NCI-H2029 treated with DMSO at 0.1 percent for 48 hours (cell line): Measurements from ENCODE around the gene NDNF.

Experiments used
- DNase-seq: peaks from one replicate; lab custom pipeline; 2025; lab: John Stamatoyannopoulos, UW

NDNF gene

DNA sequence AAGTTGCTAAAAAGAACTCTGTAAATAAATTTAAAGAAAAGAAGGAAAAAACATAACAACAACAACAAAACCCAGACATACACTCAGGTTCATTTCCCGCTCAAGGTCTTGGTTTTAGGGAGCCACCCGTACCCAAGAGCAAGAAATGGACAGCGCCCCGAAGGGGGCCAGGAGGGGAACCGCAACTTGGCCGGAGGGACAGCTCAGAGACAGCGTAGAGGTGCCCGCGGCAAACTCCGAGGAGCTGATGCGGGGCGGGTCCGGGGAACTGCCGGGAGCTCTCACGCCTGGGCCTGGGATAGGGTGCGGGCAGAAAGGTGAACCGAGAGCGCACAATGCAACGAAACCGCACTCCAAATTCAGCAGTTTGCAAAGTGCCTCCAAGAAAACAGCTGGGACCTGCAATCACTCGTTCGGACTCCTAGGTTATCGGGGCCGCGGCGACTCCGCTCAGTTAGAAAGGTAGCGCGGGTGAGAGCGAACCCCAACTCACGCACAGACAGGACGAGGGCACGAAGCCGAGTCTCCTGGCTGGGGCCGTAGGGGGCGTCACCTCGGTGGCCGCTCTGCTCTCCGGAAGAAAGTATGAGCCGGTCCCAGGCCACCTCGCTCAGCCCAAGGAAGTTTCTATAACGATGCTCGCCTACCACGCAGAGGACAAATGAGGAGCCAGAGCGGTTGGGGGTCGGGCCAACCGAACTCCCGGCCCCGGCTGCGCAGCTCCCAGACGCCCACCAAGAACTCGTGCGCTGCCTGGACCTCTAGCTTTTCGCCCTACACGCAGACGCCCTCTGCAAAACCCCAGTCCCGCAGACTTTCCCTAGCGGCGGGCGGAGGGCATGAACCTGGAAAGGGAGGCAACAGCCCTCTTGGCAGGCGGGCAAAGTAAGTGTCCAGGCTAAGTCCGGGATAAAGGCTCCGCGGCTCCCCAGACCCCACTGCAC is 1.4 kb downstream of the NDNF start:
- DNase-seq = no peak

DNA sequence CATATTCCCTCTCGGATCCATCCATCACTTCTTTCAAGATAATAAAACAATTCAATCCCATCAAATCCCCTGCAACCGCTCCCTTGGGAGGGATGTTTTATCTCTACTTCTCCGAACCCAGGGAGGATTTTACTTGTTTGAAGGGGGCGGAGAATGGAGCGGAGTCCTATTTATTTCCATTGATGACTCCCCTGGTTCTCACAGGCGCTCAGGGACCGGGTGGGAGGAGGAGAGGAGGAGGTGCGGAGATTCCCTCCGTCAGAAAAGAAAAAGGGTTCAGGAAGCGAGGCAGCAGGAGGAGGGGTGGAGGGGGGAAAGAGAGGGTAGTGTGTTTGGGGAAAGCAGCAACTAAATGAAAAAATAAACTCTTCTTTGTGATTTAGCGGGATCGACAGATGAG is 2.1 kb downstream of the NDNF start:
- DNase-seq = no peak

DNA sequence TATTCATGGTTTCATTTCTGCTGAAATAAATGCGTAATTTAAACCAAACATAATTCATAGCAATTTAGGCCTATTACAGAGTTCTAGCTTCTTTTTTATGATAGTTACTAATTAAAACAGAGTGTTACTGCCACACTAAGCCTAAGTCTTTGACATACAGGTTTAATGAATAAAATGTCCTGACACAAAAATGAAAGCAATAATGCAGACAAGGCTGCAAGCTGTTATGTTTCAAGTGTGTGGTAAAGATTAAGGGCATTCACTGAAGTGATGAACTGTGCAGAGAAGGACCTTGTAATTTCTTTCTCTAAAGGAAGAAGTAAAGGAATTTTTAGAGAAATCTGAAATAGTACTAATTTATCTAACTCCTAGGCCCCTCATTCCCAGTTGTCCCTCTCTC is 2.9 kb downstream of the NDNF start:
- DNase-seq = no peak

DNA sequence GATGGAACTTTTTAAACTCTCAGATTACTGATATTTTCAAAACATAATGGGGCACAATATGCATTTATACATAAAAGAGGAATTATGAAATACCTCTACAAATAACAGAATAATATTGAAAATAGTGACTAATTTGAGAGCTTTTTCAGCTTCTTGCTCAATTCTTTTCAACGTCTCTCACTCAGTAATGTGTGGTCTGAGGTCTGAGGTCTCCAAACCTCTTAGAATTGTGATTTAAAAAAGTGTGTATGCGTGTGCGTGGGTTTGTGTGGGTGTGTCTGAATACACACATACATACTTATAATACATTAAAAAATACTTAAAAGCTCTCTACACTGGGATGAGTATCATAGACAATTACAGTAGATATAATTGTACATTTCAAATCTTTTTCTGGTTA is 7.9 kb downstream of the NDNF start:
- DNase-seq = no peak

DNA sequence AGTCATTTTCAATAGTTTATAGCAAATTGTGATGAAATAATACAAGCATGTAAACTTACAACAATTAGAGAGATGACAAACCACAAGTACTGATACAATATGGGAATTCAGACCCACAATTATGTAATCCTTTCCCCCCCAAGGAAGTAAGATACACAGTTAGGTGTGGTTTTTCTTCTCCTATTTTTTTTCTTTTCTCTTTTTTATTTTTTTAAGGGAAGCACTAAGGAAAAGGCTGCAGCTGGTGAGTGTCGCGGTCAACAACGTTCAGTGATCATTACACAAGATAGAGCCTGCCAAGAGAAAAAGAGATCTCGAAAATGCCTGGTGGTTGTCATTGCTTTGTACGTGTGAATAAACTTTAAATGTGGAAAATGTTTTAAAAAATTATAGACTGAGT is 9.8 kb downstream of the NDNF start:
- DNase-seq = no peak

DNA sequence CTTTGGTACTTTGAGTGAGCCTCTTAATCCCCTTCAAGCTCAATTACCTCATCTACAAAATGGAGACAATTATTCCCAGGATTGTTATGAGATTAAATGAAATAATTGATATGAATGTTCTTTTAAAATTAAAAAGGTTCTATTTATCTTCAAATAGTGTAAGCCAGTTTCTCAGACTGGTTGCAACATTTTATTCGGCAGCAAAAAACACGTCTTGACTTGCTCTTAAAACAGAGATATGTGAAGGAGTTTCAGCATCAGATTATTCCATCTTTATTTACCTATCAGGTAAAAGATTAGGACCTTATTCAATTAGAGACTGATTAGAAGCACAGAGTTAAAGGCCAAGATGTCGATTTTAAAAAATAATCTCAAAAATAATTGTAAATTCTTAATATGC is 10.5 kb downstream of the NDNF start:
- no peak for DNase-seq

DNA sequence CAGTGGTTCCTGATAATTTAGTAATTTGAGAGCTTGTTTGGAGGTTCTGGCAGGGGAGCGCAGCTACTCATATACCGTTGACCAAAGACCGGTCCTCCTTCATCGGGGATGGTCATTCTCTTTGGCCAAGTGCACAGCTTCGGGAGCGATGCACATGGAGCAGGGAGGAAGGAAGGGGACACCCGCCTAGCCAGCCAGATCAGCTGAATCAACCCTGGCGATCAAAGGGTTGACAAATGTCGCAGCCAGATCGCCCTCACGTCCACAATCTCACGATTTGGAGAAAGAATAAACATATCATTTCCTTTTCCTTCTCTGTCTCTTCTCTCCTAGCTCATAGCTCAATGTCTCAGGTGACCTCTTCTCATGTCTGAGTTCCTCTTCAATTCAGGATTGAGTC is 11.1 kb downstream of the NDNF start:
- DNase-seq = no peak

DNA sequence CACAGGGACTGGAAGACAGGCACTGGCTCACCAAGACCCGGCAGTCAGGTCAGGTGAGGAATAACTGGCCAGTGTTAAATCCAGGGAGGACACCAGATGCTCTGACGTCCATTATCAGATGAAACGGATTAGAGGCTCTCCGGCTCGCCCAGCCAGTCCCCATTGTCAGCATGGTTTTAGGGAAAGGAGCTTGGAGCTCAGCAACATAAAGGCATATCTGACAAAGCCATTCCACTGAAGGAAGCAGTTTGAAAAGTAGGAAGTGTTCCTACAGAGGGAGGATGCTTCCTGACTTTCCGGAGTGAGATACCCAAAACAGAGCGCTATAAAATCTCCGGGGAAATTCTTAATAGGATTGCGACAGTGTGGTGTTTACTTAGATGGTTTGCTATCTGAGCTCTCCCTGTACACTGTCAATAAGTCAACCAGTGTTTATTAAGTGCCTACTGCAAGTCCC is 14.8 kb downstream of the NDNF start:
- DNase-seq = no peak

DNA sequence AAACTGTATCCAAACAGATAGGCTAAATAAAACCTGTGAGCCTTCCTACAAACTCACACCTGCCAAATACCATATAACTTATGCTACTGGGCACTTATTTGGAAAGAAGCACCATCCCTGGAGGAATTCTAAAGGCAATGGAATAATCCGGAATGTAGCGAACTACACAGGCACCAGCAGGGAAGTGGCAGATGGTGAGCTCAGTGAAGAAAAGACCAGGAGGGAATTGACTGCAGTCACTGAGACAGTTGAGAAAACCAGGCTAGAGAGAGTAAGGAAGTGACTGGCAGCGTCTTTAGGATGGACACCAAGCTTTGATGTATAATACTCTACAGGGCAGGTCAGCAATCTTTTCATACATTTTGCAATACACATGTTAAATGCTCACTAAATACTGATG is 16.3 kb downstream of the NDNF start:
- DNase-seq = no peak

DNA sequence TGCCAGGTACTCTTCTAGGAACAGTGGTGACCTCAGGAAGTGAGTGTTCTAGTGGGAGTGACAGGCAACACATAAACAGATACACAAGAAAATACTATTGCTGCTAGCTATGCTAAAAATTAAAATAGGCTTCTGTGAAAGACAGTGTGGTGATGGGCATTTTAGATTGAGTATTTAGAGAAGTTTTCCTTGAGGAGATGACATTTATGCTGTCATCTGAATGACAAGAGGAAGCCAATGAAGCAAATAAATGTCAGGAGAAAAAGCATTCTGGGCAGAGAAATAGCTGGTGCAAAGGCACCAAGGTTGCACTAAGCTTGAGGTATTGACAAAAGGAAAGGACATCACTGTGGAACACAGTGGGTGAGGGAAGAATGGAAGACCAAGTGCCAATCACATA is 18.0 kb downstream of the NDNF start:
- no peak for DNase-seq

DNA sequence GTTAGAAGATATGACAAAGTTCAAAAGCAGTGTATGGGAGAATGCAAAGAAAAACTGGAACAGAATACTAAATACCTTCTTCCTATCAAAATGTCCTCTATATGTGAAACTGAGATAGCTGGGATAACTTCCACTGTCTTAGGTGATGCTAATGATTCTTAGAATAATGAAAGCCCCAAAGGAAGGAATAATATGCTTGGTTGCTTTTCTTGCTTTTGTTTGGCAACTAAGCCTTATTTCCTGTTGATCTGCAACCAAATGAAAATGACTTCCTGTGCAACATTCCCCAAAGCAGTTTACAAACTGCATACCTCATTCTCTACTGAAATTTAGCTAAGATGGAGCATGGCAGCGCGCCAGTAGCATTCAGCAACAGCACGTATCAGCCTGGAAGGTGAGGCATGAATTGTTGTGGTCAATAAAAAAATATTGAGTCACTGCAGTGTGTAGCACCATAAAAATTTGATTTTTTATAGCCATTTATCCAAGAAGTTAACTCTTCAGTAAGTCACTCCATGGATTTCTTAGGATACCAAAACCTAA is 18.7 kb downstream of the NDNF start:
- DNase-seq = no peak

DNA sequence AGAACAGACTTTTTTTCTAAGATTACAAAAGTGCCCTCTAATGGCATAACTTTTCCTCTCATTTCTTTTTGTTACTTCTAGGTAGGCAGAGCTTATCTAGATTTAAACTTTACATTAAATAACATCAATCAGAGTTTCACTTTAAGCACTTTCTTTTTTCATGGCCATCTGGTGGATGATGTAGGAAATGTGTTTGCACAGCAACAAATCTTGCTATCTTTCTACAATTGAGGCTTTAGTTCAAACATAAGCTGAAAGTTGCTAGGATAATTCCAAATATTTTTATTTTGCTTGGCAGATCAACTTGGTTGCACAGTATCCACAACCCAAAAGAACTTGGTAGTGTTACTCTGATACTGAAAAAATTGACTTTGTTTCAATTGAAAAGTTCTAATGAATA is 22.0 kb downstream of the NDNF start:
- no peak for DNase-seq

DNA sequence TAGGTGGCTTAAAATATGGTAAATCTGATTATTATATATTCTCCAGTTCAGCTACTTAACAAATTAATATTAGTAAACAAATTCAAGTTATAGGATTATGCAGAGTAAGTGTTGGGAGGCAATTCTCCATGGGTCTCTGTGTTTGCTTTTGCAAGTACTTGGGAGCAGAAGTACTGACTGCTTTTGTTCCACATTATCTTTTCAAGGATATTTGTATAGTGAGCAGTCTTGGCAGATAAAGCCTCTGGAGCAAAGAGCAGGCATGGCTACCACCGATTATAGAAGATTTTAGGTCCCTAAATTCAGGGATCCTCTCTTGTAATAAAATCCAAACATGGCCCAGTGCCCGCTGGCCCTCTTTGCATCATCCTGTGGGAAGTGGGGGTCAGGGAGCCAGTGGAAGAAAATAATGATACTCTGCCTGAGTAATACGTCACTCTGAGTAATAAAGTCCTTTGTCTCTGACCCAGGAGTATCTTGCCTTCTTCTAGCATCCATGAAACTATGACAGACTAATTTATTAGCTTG is 23.2 kb downstream of the NDNF start:
- DNase-seq = no peak

DNA sequence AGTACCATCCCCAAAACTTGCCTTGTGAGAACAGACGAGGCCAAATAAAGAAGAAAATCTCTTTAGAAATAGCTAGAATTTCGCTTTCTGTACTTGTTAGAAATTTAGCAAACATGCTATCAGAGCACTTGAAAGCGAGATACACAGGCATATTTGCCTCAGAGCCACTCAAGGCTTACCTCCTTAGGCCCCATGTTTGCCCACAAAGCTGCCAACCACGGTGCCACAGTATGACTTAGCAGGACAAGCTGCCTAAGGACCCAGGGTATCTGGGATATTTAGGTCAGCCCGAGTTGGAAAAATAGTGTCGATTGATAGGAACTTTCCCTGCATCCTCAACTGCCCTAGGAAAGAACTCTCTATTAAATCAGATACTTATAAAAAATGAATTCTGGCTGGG is 24.2 kb downstream of the NDNF start:
- DNase-seq = no peak

DNA sequence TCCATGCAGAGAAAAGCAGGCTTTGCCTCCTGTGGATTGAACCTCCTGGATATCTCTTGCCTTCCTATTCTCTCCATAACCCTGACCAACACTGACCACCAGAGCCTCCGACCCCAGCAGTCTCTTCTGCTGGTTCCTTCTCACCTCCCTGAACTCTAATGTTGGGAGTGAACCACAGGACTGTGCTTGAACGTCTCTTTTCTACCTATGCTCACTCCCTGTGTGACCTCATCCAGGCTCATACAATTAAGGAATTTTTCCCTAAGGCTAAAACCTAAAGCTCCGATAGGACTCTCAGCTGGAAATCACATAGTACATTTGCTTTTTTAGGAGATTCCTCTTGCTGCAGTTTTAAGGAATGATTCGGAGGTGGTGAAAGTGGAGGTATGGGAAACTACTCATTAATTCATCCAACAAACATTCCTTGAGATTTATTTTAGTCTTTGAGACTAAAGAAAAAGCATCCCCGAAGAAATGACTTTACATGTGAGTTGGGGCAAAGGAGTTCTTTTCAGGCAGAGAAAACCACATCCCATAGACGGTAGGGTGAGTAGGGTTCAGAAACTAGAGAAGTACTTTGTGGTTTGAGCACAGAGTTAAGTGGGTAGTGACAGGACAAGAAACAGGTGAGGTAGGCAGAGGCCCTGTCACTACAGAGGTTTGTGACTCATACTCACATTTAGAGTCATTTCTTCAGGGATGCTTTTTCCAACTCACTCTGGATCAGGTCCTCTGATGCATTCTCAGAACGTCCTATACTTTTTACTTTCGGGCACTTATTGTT is 30.8 kb downstream of the NDNF start:
- DNase-seq = no peak

DNA sequence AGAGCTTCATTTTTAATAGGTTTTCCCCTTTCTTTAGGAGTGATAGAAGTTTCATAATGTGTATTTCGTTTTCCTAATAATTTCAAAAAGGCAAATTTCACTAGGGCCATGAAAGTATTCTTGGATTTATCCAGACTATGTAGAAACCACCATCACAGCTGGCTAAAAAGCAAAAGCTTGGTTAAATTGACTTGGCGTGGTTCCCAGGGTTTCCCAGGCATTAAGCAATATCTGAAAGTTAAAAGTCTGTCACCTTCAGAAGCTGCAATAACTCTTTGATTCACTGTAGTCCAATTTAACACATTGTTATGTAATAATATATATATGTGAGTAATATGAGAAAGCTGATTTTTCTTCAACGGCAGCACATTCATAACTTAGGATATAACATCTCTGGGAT is 38.3 kb downstream of the NDNF start:
- no peak for DNase-seq

DNA sequence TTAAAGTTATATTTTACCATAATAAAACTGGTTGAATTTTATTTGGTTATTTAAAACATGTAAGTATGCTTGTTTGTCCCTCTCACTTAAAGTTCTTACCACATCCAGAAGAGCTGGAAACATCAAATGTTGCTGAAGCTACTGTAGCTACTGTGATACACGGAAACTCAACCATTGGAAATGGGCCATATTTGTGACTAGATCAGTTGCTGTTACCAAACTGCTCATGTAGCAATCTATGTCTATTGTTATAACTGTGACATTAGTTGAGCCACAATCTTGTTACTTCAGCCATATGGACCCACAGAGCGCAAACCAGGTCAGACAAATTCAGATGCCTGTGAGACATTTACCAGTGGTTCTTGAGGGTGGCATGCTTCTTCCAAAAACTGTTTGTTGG is 41.6 kb downstream of the NDNF start:
- DNase-seq = no peak

DNA sequence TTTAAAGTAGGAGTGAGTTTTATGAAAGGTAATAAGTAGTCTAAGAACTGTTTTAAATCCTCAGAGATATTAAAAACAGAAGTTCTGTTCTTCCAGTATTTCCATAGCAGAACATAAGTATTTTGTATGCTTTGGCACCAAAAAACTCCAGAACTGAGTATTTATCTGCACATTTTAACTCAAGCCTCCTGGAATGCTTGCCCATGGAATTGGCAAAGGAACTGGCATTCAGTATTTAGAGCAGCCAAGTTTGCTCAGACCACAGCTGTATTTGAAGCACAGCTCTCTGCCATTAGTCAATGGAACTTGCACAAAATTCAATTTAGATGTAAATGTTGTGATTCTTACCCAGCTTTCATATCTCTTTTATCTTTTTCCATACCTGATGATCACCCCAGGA is 42.2 kb downstream of the NDNF start:
- DNase-seq = no peak

DNA sequence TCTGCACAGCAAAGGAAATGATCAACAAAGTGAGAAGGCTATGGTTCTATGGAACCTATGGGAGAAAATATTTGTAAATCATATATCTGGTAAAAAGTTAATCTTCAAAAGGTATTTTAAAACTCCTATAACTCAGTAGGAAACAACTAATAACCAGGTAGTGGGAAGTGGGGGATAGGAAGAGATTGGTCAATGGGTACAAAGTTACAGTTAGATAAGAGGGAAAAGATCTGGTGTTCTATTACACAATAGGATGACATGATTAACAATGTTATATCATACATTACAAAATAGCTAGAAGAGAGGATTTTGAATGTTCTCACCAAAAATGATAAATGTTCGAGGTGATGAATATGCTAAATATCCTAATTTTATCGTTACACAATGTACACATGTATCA is 46.3 kb downstream of the NDNF start:
- no peak for DNase-seq

DNA sequence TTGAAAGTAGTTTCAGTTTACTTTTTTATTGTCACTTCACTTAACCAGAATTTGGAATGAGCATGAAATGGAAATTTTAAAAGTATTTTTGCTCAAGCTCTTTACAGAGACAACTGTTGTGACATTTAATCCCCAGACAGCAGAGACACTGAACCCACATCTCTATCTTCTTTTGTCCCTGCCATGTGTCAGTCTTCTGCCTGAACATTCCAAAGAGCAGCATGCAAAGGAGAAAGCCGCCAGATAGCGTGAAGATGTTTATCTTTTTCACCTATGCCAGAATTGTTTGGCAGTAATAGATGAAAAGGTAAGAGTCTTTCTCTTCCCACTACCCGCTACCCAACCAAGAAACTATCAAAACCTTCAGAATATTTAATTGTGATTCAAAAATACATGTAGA is 46.8 kb downstream of the NDNF start:
- no peak for DNase-seq

DNA sequence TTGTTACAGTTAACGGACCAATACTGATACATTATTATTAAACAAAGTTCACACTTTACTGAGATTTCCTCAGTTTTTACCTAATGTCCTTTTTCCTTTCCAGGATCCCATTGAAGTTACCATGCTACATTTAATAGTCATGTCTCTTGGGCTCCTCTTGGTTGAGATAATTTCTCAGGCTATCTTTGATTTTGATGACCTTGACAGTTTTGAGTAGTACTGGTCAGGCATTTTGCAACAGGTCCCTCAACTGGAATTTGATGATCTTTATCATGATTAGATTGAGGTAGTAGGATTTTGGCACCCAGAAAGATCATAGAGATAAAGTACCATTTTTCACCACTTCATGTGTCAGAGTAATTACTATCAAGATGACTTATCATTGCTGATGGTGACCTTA is 53.8 kb downstream of the NDNF start:
- no peak for DNase-seq

DNA sequence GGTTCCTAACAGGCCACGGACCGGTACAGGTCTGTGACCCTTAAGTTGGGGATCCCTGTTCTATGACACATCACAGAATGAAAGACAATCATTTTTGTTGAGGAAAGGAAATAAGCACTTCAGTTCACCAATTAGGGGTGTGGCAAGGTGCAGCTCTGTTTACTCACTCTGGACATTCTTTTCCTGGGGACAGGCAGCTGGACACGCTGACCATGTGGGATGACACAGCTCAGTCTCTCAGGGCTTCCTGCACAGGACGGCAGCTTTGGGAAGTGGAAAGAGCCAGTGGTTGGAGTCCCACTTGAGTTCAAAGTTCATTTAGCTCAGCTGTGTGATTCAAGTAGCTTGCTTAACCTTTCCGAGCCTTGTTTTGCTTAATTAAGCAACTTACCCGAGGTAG is 55.7 kb downstream of the NDNF start:
- no peak for DNase-seq

DNA sequence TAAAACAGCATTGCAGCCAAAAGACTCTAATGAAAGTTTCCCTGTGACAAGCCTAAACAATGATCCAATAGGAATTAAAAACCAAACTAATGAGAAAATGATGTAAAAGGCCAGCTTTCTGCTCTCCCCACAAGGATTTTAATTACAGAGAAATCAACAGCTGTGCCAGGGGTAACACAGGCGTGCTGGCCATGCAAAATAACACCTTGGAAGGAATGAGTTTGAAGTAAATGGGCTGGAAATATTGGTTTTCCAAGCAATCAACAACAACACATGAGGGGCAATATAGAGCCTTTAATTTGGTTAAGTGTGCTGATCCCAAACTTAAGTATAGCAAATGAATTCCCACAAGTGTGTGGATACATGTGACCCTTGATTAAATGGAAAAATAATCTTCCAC is 56.9 kb downstream of the NDNF start:
- DNase-seq = no peak
